ENCODE measurements around the gene AKT1. TPM values are rescaled to one million over a fixed set of nuclear protein-coding genes. Genes with fewer than 3 reads are reported as not detected.

Gene AKT1
- total and polyA plus RNA-seq, 2 experiments from 2014 or later, result 19.2 to 78.7 TPM

GRCh38 chr14:104774453-104775072 is 21.0 kb downstream of the AKT1 start (continued):
- TF ChIP-seq CTCF (conservative IDR thresholded peaks at IDR 0.05; ENCODE audit: low read depth in 2 of 2) (no peak), JUNB (IDR thresholded peaks at IDR 0.05; ENCODE audit: unreplicated experiment) (no peak), NANOG (IDR thresholded peaks at IDR 0.05; ENCODE audit: borderline replicate concordance) (no peak), ZNF114 (CRISPR knock-in tag; IDR thresholded peaks at IDR 0.05) (no peak)
- TF ChIP-seq, protein P1, sequence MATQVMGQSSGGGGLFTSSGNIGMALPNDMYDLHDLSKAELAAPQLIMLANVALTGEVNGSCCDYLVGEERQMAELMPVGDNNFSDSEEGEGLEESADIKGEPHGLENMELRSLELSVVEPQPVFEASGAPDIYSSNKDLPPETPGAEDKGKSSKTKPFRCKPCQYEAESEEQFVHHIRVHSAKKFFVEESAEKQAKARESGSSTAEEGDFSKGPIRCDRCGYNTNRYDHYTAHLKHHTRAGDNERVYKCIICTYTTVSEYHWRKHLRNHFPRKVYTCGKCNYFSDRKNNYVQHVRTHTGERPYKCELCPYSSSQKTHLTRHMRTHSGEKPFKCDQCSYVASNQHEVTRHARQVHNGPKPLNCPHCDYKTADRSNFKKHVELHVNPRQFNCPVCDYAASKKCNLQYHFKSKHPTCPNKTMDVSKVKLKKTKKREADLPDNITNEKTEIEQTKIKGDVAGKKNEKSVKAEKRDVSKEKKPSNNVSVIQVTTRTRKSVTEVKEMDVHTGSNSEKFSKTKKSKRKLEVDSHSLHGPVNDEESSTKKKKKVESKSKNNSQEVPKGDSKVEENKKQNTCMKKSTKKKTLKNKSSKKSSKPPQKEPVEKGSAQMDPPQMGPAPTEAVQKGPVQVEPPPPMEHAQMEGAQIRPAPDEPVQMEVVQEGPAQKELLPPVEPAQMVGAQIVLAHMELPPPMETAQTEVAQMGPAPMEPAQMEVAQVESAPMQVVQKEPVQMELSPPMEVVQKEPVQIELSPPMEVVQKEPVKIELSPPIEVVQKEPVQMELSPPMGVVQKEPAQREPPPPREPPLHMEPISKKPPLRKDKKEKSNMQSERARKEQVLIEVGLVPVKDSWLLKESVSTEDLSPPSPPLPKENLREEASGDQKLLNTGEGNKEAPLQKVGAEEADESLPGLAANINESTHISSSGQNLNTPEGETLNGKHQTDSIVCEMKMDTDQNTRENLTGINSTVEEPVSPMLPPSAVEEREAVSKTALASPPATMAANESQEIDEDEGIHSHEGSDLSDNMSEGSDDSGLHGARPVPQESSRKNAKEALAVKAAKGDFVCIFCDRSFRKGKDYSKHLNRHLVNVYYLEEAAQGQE (IDR thresholded peaks at IDR 0.05; ENCODE audit: unreplicated experiment), result no peak

- H3K9me2 ChIP-seq (ENCODE audit: insufficient read depth), result no peaks in the 10 kb centered on the region
- peaks cover 37% of the 10 kb centered on the region for H3K36me3 Mint-ChIP-seq (ENCODE audit: low read depth)
- H3K27me3 Mint-ChIP-seq (ENCODE audit: insufficient read depth, low read depth, poor library complexity), result peaks cover 6% of the 10 kb centered on the region
- no peak overlapping the region for H3K4me3 Mint-ChIP-seq
- H3K36me3 ChIP-seq (ENCODE audit: insufficient read depth), result 0 out of 2 replicates have a peak, but pooled peaks cover 5% of the 10 kb centered on the region
- H3F3A ChIP-seq (replicated peaks; ENCODE audit: low read depth), result no peaks in the 10 kb centered on the region
- peaks cover 10% of the 10 kb centered on the region for H3K4me1 ChIP-seq (ENCODE audit: insufficient read depth)
- no peaks in the 10 kb centered on the region for H4K20me1 ChIP-seq (replicated peaks; ENCODE audit: insufficient read depth)
- DNase-seq (ENCODE audit: low spot score) (peak; percentile 40), ATAC-seq (peak; percentile 2; the same call in 1 of the 3 replicates)
- H3K27ac Mint-ChIP-seq, result peak overlapping the region; percentile 75; the same call in 1 of the 2 replicates
- H3K27me3 ChIP-seq (ENCODE audit: insufficient read depth), result no peaks in the 10 kb centered on the region
- TF ChIP-seq NANOG (IDR thresholded peaks at IDR 0.05; ENCODE audit: borderline replicate concordance), result no peak
- peak in 1 of 2 experiments; percentile 34; a peak in 2 of 4 replicates for TF ChIP-seq CTCF (conservative IDR thresholded peaks at IDR 0.05; ENCODE audit: low read depth in 2 of 2)
- H3K4me1 Mint-ChIP-seq, result peaks cover 15% of the 10 kb centered on the region
- H3K79me2 ChIP-seq (replicated peaks; ENCODE audit: insufficient read depth), result no peaks in the 10 kb centered on the region
- H3K27ac ChIP-seq (ENCODE audit: low read depth), result no peak overlapping the region
- no peak overlapping the region for H2AFZ ChIP-seq
- no peak overlapping the region for H3K4me3 ChIP-seq
- no peak overlapping the region for H3K4me2 ChIP-seq
- H3K9me3 Mint-ChIP-seq, result peaks cover 6% of the 10 kb centered on the region; the same call in 2 of the 3 replicates
Observed at GRCh38 chr14:104773505-104774452, 21.8 kb downstream of the AKT1 start.

Measured in GM23338 (cell line).